GF-D8 (cell line): ENCODE data around the gene AADACL4.
"Not testable (repeated sequence)": the region's sequence is repeated elsewhere in the genome, so short reads cannot be mapped to it uniquely, and the experiment has no call there.

Source experiments
- DNase-seq: peaks from one replicate; lab custom pipeline; 2025; lab: John Stamatoyannopoulos, UW

Gene AADACL4

DNA sequence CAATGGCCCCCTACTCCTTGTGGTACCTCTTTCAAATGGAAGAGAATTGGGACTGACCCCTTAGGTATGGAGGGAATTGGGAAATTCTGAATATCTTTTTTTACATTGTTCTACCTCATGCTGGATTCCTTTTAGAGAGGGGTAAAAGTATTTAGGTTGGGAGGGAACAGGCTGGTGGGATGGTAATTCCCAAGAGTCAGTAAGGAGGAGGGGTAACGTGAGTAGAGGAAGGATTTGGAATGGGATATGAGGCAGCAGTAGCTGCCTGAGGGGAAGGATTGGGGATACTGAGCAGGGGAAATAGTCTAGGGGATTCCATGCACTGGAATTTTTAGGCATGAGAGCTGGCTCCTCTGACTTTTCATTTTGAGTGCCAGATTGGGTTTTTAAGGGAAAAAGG is 68.2 kb downstream of the AADACL4 start:
- DNase-seq: no peak

DNA sequence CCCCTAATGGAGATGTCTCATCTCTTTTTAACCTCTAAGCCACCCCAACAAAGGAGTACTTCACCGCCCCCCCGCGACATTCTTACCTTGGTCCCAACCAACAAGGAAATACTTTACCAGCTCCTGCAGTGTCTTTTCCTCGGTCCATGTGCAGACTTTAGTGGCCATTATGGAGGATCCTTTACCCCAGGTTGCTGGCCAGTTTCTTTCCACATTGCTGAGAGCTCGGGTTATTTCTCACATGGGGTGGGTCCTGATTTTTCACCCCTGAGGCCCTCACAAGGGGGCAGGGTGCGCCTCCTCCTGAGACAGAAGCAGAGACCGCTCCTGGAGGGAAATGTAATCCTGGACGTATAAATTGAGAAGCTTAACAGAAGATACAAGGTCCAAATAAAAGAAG is 69.0 kb downstream of the AADACL4 start:
- no peak for DNase-seq

DNA sequence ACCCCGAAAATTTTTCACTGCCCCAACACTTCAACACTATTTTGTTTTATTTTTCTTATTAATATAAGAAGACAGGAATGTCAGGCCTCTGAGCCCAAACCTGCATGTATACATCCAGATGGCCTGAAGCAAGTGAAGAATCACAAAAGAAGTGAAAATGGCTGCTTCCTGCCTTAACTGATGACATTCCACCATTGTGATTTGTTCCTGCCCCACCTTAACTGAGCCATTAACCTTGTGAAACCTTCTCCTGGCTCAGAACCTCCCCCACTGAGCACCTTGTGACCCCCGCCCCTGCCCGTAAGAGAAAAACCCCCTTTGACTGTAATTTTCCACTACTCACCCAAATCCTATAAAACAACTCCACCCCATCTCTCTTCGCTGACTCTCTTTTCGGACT is 69.8 kb downstream of the AADACL4 start:
- not testable (repeated sequence) for DNase-seq

DNA sequence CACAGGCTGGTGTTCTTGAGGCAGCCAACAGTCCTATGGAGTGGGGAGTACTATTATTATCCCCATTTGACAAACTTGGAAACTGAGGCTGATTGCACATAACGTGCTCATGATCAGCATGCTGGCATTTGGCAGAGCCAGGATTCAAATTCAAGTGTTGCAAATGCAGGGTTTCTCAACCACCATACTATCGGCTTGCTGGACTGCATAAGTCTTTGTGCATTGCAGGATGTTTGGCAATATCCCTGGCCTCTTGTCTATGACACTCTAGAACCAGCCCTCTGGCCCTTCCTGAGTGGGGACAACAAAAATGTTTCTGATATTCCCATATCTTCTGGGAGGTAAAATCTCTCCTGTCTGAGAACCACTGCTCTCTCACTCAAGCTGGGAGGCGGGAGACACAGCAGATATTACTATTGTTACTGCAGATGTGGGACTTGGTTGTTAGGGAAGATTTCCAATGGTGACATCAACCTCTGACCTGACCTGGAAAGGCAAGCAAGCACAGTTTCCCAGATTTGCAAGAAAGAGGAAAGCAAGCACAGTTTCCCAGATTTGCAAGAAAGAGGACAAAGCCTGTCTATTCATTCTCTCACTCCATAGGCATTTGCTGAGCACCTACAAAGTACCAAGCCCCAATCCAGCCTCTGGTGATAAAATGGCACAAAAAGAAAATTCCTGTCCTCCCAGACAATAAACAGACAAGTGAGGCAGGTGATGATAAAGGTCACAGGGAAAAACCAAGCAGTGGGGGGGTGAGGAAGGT is 71.0 kb downstream of the AADACL4 start:
- no peak for DNase-seq

DNA sequence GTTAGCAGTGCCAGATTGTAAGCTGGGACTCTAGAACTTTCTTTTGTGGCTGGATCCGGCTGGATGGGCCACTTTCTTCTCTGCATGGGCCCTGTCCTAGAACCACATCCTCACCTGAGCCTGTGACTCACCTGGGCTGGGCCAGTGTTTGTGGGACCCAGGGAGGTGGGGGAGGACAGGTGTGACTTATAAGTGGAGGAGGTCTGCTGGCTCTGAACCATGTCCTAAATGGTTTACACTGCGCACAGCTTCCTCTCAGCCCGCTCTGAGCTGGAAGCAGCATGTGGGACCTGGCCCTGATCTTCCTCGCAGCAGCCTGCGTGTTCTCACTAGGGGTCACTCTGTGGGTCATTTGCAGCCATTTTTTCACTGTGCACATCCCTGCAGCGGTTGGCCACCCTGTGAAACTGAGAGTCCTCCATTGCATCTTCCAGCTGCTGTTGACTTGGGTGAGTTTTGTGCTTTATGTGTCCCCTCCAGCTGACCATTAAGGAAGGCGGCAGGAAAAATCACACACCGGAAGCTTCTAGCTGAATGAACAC is 72.1 kb downstream of the AADACL4 start, which contains the start of gene AADACL3:
TSS of gene AADACL3 (plus strand) at position 215 of the 542 bp plus-strand sequence. CDS start at position 282, 67 bp downstream.
- DNase-seq: no peak
